ENCODE results near the gene BRD9. TPM values are rescaled to one million over a fixed set of nuclear protein-coding genes. Genes with fewer than 3 reads are reported as not detected.

Gene BRD9
- total RNA-seq, 1 donor from 2014 or later: 43.7 TPM

DNA sequence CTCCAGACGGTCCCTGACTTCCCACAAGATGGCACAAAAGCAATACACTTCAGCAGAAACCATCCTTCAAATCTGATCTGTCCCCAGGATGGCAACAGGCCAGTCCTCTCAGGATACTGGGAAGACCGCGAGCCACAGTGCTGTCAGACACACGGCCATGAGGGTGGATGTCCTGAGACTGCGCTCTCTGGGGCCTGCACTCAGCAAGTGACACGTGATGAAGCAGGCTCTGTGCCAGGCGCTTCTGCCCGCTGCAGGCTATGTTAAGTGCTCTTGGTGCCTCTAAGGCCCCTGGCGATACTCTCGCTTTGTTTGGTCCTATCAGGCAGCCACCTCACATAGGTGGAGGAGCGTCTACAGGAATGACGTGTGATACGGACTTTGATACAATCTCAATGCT is 7.1 kb downstream of the BRD9 start:
- Histone ChIP-seq H3K4me1 (ENCODE audit: insufficient read depth, low read length) (no peaks in the 10 kb centered on the region), H3K9ac (ENCODE audit: low read length) (no peak overlapping the region), H3K36me3 (ENCODE audit: insufficient read depth, low read length) (peaks cover 59% of the 10 kb centered on the region), H2AFZ (ENCODE audit: low read depth, low read length) (no peak overlapping the region), H3K4me2 (ENCODE audit: low read length) (no peak overlapping the region), H3K27me3 (ENCODE audit: insufficient read depth, low read length) (no peaks in the 10 kb centered on the region), H3K27ac (ENCODE audit: low read depth, low read length) (no peak overlapping the region), H3K4me3 (ENCODE audit: insufficient read depth, low read depth, low read length) (no peak overlapping the region), H3K79me2 (ENCODE audit: insufficient read depth, low read length) (peaks cover 84% of the 10 kb centered on the region), H4K20me1 (ENCODE audit: insufficient read depth, low read length) (peaks cover 77% of the 10 kb centered on the region), H3K9me3 (ENCODE audit: insufficient read depth, low read depth, low read length) (no peaks in the 10 kb centered on the region)
- Mint-ChIP-seq H3K27ac (ENCODE audit: unreplicated experiment) (no peak overlapping the region), H3K9me3 (ENCODE audit: unreplicated experiment) (no peaks in the 10 kb centered on the region), H3K4me3 (ENCODE audit: unreplicated experiment) (no peak overlapping the region), H3K27me3 (ENCODE audit: low read depth, unreplicated experiment) (no peaks in the 10 kb centered on the region), H3K36me3 (ENCODE audit: low read depth, unreplicated experiment) (peaks cover 38% of the 10 kb centered on the region), H3K4me1 (ENCODE audit: low read depth, unreplicated experiment) (peaks cover 3% of the 10 kb centered on the region)
- FAIRE-seq (no peak), DNase-seq (ENCODE audit: low read depth) (no peak)
- TF ChIP-seq EZH2 (IDR thresholded peaks at IDR 0.05; ENCODE audit: insufficient read depth, low read length): no peak
- TF ChIP-seq, protein P1, sequence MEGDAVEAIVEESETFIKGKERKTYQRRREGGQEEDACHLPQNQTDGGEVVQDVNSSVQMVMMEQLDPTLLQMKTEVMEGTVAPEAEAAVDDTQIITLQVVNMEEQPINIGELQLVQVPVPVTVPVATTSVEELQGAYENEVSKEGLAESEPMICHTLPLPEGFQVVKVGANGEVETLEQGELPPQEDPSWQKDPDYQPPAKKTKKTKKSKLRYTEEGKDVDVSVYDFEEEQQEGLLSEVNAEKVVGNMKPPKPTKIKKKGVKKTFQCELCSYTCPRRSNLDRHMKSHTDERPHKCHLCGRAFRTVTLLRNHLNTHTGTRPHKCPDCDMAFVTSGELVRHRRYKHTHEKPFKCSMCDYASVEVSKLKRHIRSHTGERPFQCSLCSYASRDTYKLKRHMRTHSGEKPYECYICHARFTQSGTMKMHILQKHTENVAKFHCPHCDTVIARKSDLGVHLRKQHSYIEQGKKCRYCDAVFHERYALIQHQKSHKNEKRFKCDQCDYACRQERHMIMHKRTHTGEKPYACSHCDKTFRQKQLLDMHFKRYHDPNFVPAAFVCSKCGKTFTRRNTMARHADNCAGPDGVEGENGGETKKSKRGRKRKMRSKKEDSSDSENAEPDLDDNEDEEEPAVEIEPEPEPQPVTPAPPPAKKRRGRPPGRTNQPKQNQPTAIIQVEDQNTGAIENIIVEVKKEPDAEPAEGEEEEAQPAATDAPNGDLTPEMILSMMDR (IDR thresholded peaks at IDR 0.05; ENCODE audit: insufficient read depth, low read depth, low read length): no peak

DNA sequence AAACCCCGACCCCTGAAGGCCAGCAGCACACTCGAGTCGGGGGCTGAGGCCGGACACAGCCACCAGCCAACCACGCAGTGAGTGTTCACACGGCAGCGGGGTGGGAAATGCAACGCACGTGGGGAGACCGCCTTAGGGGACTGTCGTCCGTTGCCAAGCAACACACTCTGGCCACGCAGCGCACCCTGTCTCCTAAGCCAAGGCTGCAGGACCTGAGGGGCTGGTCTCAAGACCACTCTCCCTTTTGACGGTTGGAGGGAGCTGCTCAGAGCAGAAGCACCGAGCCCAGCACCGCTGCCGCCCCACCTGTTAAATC is 7.5 kb downstream of the BRD9 start:
- no peaks in the 10 kb centered on the region for H3K9me3 Mint-ChIP-seq (ENCODE audit: unreplicated experiment)
- no peak overlapping the region for H3K27ac Mint-ChIP-seq (ENCODE audit: unreplicated experiment)
- Histone ChIP-seq H3K27ac (ENCODE audit: low read depth, low read length) (no peak overlapping the region), H3K9ac (ENCODE audit: low read length) (no peak overlapping the region), H4K20me1 (ENCODE audit: insufficient read depth, low read length) (peaks cover 79% of the 10 kb centered on the region), H2AFZ (ENCODE audit: low read depth, low read length) (no peak overlapping the region), H3K79me2 (ENCODE audit: insufficient read depth, low read length) (peaks cover 79% of the 10 kb centered on the region), H3K27me3 (ENCODE audit: insufficient read depth, low read length) (no peaks in the 10 kb centered on the region), H3K9me3 (ENCODE audit: insufficient read depth, low read depth, low read length) (no peaks in the 10 kb centered on the region), H3K4me1 (ENCODE audit: insufficient read depth, low read length) (no peaks in the 10 kb centered on the region), H3K4me3 (ENCODE audit: insufficient read depth, low read depth, low read length) (no peak overlapping the region), H3K4me2 (ENCODE audit: low read length) (no peak overlapping the region), H3K36me3 (ENCODE audit: insufficient read depth, low read length) (peaks cover 59% of the 10 kb centered on the region)
- DNase-seq (ENCODE audit: low read depth): no peak
- no peaks in the 10 kb centered on the region for H3K27me3 Mint-ChIP-seq (ENCODE audit: low read depth, unreplicated experiment)
- no peak for FAIRE-seq
- H3K4me1 Mint-ChIP-seq (ENCODE audit: low read depth, unreplicated experiment): peaks cover 3% of the 10 kb centered on the region
- TF ChIP-seq, protein P1 (IDR thresholded peaks at IDR 0.05; ENCODE audit: insufficient read depth, low read depth, low read length): no peak
- TF ChIP-seq EZH2 (IDR thresholded peaks at IDR 0.05; ENCODE audit: insufficient read depth, low read length): no peak
- peaks cover 39% of the 10 kb centered on the region for H3K36me3 Mint-ChIP-seq (ENCODE audit: low read depth, unreplicated experiment)
- no peak overlapping the region for H3K4me3 Mint-ChIP-seq (ENCODE audit: unreplicated experiment)

DNA sequence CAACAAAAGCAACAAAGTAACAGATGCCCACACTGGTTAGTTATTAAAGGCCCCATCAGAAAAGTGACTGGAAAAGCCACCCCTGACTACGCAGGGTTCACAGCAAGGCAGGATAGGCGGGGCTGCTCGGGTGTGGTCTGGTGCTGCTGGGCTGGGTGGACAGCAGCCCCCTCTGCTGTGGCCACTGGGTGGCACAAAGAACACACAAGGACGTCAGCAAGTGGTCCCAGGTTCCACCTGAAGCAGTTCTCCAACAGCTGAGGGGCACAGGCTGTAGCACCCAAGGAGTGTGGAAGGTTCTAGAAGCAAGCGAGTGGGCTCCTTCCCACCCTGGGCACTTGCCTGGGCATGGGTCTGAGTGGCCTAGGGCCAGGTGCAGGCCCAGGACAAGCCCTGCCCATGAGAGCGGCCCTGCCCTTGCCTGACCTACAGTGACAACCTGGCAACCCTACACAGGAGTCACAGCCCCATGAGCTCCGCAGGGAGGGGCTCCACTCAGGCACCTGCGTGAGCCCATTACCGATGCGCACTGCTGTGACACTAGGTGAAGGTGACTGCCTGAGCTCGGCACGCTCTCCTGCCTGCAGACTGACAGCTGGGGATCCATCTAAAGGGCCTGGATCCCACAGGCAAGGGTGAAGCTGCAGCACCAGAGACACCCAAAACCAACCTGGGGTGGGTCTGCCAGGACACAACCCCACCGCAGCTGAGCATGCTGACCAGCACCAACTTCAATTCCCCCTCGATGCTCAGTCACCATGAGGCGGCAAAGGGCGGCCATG is 8.1 kb downstream of the BRD9 start:
- DNase-seq (ENCODE audit: low read depth) (no peak), FAIRE-seq (no peak)
- Histone ChIP-seq H3K27ac (ENCODE audit: low read depth, low read length) (no peak overlapping the region), H2AFZ (ENCODE audit: low read depth, low read length) (no peak overlapping the region), H4K20me1 (ENCODE audit: insufficient read depth, low read length) (peaks cover 77% of the 10 kb centered on the region), H3K9ac (ENCODE audit: low read length) (no peak overlapping the region), H3K4me3 (ENCODE audit: insufficient read depth, low read depth, low read length) (no peak overlapping the region), H3K9me3 (ENCODE audit: insufficient read depth, low read depth, low read length) (no peaks in the 10 kb centered on the region), H3K4me1 (ENCODE audit: insufficient read depth, low read length) (no peaks in the 10 kb centered on the region), H3K4me2 (ENCODE audit: low read length) (no peak overlapping the region), H3K36me3 (ENCODE audit: insufficient read depth, low read length) (peaks cover 56% of the 10 kb centered on the region), H3K27me3 (ENCODE audit: insufficient read depth, low read length) (no peaks in the 10 kb centered on the region), H3K79me2 (ENCODE audit: insufficient read depth, low read length) (peaks cover 74% of the 10 kb centered on the region)
- H3K4me1 Mint-ChIP-seq (ENCODE audit: low read depth, unreplicated experiment): peaks cover 3% of the 10 kb centered on the region
- no peak for TF ChIP-seq EZH2 (IDR thresholded peaks at IDR 0.05; ENCODE audit: insufficient read depth, low read length)
- TF ChIP-seq, protein P1 (IDR thresholded peaks at IDR 0.05; ENCODE audit: insufficient read depth, low read depth, low read length): no peak
- H3K36me3 Mint-ChIP-seq (ENCODE audit: low read depth, unreplicated experiment): peaks cover 37% of the 10 kb centered on the region
- H3K4me3 Mint-ChIP-seq (ENCODE audit: unreplicated experiment): no peak overlapping the region
- no peaks in the 10 kb centered on the region for H3K9me3 Mint-ChIP-seq (ENCODE audit: unreplicated experiment)
- no peak overlapping the region for H3K27ac Mint-ChIP-seq (ENCODE audit: unreplicated experiment)
- no peaks in the 10 kb centered on the region for H3K27me3 Mint-ChIP-seq (ENCODE audit: low read depth, unreplicated experiment)

Data from astrocyte (in vitro differentiated cells and primary cell).